ENCODE data around the gene UGT8.
"Not testable (repeated sequence)": the region's sequence is repeated elsewhere in the genome, so short reads cannot be mapped to it uniquely, and the experiment has no call there.

Gene UGT8

GRCh38 chr4:114598191-114599121 lies at the start of gene UGT8:
TSS of gene UGT8 (plus strand) at chr4:114598807. CDS start at chr4:114622881, 24,074 bp downstream.
- no peak for DNase-seq

- DNase-seq: no peak
Observed at GRCh38 chr4:114549638-114550037, 49.0 kb upstream of the UGT8 start.

GRCh38 chr4:114558446-114559020 lies 40.1 kb upstream of the UGT8 start:
- DNase-seq: peak; percentile 32

GRCh38 chr4:114561590-114561989 lies 37.0 kb upstream of the UGT8 start:
- no peak for DNase-seq

- DNase-seq: no peak
Observed at GRCh38 chr4:114562176-114562904, 36.3 kb upstream of the UGT8 start.

- DNase-seq: peak; percentile 24
Observed at GRCh38 chr4:114563536-114564315, 34.9 kb upstream of the UGT8 start.

GRCh38 chr4:114577386-114577785 lies 21.2 kb upstream of the UGT8 start:
- no peak for DNase-seq

- no peak for DNase-seq
Observed at GRCh38 chr4:114582621-114583020, 16.0 kb upstream of the UGT8 start.

GRCh38 chr4:114588305-114588704 lies 10.3 kb upstream of the UGT8 start:
- DNase-seq: no peak

GRCh38 chr4:114590360-114590759 lies 8.2 kb upstream of the UGT8 start:
- DNase-seq: not testable (repeated sequence)

- no peak for DNase-seq
Observed at GRCh38 chr4:114593526-114593925, 5.1 kb upstream of the UGT8 start.

GRCh38 chr4:114595207-114595606 lies 3.4 kb upstream of the UGT8 start:
- DNase-seq: no peak

GRCh38 chr4:114595921-114596320 lies 2.7 kb upstream of the UGT8 start:
- DNase-seq: no peak

- no peak for DNase-seq
Observed at GRCh38 chr4:114597410-114598115, 1.0 kb upstream of the UGT8 start.

GRCh38 chr4:114599231-114599902 lies 760 bp downstream of the UGT8 start:
- DNase-seq: no peak

- DNase-seq: no peak
Observed at GRCh38 chr4:114599903-114600552, 1.4 kb downstream of the UGT8 start.

- no peak for DNase-seq
Observed at GRCh38 chr4:114600672-114601071, 2.1 kb downstream of the UGT8 start.

- DNase-seq: no peak
Observed at GRCh38 chr4:114601304-114602052, 2.9 kb downstream of the UGT8 start.

- DNase-seq: no peak
Observed at GRCh38 chr4:114603497-114603896, 4.9 kb downstream of the UGT8 start.

GRCh38 chr4:114606245-114606644 lies 7.6 kb downstream of the UGT8 start:
- DNase-seq: no peak

All from OCI-M1 (cell line).